Hypothalamus (tissue), 51 donors: ENCODE measurements around the gene ZNF618.

Experiments used
- DNase-seq, 51 donors: peaks; one replicate each; lab custom pipeline; 2025; lab: John Stamatoyannopoulos, UW

Gene ZNF618

DNA sequence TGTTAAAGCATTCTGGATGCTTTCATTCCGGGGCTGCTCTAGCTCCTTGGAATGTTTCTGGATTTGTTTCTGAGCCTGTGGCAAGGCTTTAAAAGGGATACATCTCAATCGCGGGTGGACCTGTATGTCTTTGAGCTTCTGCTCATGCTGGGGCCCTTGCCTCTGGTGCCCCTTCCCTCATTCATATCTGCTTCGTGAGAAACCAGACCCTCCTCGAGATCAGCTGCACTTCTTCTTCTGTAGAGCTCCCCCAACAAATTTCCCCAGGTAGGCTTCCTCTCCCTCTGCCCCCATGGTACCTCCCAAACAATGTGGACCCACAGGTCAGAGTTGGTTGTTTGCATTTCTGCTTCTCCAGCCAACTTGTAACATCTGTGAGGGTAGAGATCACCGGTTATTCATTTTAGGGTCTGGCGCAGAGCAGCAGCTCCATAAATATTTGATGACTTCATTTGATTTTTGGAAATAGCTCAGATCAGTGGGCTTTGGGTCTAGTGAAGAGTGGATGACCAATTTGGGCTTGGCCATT lies 6.6 kb downstream of the ZNF618 start:
- DNase-seq, result no peak

DNA sequence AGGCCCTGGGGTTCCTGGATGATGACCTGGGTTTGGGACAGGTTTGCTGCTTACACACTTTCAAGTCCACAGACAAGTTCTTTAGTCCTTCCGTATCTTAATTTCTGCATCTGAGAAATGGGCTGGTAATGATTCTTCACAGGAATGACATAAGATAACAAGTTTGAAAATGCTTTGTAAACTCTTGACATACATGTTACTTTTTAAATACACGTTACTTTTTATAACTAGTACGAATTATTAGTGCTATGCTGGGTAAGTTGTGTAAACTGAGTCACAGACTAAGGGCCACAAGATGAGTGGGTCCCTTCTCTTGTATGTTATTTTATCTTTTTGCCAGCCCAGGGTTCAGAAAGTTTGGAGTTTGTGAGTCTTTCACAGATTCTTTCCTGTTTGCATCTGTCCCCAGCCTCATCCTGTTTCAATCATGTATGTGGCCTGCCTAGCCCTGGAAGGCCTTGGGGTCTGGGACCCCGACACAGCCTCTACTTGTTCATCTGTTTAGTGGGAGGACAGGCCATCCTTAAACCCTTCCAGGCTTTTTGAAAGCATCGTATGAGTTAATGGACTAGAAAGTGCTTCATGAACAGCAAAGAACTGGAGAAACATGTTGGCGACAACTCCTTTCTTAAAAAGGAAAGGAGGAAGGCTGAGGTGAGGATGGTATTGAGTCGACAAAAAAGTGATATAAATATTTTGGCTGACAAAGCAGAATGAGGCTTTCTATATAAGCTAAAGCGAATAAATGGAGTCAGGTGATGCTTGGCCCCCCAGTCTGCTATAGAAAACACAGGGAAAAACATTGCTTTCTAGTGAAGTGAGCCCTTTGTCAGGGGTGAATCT lies 9.3 kb downstream of the ZNF618 start:
- no peak for DNase-seq

DNA sequence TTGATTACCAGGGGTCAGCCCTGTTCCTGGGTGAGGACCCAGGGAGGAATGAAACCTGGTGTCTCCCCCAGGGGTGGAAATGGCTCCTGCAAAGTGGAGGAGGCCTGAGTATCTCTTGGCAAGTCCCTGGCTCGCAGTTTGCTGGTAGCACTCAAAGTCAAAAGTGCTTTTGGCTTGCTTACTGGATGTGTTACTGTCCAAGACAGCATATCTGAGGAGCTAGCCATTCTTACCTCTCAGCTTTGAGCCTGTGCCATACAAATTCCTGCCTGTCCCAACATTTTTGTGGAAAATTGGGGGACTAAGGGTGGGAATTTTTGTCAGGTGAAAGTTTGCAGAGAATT lies 9.9 kb downstream of the ZNF618 start:
- DNase-seq, result no peak

DNA sequence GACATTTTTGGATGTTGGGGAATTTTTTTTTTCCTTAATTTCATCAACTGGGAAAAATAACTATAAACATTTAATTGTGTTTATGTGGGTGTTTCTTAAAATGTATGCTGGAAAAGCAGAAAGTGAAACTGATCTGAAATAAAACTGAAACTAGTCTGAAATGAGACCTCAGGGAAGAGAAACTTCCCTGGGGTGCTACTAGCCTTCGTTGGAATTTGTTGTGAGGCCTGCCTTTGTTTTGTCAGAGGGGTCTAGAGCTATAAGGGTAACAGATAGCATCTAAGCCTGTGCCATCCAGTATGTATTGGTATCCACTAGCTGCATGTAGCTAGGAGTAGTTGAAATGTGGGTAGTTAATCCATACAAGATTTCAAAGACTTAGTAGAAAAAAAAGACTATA lies 10.4 kb downstream of the ZNF618 start:
- no peak for DNase-seq

DNA sequence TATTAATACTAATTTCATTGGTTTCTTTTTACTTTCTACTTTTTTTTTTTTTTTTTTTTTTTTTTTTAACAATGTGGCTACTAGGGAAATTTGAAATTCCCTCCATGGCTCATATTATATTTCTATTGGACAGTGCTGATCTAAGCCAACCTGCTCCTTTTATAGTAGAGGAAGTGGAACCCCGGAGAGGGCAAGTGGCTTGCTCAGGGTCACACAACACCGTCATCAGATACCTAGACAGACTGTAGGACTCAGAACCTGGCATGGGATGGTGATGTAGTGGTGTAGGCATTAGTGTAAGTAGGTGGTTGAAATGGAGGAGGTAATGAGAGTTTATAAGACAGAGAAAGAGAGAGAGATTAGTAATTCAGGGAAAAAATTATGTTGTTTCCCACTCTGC lies 10.8 kb downstream of the ZNF618 start:
- no peak for DNase-seq

DNA sequence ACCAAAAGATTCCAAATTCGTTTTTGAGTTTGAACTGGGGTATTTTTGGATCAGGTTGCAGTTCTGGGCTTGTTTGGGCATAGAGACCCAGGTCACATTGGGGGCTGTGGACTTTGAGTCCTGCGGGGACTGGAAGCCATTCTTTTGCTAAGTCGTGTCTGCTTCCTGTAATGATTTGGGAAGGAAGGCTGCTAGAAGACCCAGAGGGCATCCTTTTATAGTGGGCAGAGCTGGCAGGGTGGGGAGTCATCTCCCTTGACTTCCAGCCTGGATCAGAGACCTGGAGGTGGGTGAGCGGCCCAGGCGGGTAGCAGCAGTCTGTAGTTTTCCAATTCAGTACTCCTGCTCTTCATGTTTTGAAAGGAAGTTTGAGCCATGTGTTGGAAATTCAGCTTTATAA lies 11.3 kb downstream of the ZNF618 start:
- no peak for DNase-seq

DNA sequence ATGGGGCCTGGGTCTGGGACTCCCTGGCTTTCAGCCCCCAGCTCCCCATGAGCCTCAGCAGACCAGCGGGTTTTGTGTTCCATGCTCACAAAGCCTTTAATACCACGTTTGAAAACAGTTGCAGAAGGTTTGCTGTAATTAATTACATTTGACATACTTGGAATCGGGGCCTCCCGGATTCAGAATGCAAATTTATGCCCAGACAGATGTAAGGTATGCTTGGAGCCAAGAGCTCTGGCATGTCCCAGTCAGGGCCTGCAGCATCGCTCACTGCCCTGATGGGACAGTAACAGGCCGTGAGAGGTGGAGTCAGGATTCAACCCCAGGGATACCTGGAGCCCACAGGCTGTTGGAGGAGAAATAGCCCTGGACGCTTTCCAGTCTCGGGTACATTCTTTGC lies 12.2 kb downstream of the ZNF618 start:
- no peak for DNase-seq

DNA sequence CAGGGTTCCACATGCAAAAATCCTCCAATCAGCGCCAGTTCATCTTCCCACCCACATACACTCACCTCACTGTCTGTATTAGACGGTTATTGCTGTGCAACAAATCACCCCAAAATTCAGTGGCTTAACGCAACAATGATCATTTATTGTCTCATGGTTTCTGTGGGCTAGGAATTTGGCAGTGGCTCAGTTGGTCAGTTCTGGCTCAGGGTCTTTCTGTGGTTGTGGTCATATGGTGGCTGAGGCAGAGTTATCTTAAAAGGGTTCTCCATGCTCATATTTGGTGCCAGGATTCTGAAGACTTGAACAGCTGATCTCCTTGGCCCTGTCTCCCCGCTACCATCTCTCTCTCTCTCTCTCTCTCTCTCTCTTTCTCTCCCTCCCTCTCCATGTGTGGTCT lies 12.9 kb downstream of the ZNF618 start:
- DNase-seq, result no peak

DNA sequence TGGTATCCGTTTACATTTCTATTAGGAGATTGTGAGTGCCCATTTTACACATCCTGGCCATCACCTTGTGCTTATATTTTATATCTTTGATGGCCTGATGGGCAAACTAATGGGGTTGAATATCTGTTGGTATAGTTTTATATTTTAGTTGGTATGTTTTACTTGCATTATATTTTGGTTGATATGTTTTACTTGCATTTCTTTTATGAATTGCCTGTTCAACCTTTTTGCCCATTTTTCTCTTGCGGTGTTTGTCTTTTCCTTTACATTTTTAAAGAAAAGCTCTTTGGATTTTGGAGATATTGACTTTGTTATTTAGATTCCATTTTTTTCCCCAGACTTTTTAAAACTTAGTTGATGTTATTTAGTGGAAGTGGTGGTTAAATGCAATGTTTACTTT lies 14.6 kb downstream of the ZNF618 start:
- DNase-seq, result no peak

DNA sequence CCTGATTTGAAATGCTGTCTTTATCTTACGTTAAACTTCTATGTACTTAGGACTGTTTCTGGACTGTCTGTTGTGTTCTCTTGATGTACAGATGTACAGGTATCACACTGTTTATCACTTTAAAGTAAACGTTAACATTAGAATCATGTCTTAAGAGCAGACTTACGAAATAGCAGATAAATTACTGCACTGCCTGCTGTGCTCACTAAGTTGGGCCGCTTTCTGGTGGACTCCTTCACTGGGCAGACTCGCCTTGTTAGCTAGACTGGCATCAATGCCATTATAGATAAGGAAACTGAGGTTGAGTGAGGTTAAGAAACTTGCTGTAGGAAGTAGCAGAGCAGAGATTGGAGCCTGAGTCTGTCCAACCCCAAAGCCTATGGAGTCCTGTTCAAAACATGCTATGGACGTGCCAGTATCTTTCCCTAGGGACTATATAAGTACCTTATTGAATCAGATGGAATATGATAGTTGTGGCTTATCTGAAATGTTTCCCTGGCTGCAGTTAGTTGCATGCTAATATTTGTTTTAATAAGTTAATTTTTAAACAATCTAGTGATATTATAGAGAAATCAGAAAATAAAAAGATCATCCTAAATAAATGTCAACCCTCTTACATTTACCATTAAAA lies 16.9 kb downstream of the ZNF618 start:
- no peak for DNase-seq

DNA sequence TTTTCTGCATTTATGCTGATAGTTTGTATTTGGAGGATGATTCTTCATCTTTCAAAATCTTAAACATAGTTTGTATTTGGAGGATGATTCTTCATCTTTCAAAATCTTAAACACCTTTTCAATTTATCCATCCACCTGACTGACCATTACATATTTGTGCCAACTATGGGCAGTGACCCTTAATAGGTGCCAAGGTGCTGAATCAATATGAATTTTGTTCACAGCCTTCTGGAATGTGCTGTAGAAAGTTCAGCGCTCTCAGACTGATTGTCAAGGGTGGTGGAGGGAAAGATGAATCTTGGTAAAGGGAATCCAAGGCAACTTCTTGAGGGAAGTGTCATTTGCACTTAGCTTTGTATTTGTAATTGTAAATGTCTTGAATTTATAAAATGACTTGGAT lies 18.1 kb downstream of the ZNF618 start:
- no peak for DNase-seq

DNA sequence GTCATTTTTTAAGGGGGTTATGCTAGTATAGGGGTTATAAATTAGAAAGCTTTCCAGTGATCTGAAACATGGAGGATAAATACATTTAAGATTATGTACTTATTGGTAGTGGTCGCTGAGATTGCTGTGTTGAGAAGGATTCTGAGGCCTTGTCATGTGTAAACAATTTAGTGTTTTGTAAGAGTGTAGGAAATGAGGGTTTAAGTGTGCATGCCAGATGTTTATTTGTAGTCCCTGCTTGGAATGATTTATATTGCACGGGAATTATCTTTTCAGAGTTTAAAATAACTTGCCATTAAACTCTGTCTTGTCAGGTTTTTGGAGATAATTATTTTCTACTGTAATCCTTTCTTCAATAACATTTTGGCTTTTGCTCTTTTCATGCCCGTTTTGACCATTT lies 19.4 kb downstream of the ZNF618 start:
- DNase-seq, result no peak

DNA sequence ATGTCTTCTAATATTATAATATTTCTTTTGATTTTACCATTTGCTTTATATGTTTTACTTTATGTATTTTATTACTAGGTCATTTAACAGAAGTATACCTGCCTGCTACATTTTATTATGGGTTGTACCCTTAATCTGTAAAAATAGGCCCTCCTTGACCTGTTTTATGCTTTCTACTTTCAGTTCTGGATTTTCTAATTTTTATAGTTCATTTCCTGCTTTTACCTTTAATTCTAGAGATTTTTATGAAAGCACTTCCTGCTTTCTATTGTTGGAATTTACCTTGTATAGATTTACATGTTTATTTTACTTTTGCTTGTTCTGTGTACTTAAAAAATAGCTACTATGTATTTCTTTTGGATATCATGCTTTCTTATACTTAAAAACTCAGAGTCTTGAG lies 20.6 kb downstream of the ZNF618 start:
- no peak for DNase-seq

DNA sequence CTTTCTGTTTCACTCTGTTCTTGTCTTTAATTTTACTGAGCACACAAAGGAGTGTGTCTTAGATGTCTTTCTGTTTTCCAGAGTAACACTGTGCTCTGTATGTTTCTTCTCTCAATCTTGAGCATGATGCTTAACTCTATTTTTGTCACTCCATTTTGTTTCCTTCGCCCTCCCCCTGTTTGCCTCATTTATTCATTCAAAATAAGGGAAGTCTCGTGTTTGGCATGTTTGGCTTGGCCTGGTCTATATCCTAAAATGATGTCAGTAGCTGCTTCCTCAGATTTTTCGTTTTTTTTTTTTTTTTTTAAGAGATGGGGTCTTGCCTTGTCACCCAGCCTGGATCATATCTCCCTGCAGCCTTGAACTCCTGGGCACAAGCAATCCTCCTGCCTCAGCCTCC lies 22.0 kb downstream of the ZNF618 start:
- no peak for DNase-seq

DNA sequence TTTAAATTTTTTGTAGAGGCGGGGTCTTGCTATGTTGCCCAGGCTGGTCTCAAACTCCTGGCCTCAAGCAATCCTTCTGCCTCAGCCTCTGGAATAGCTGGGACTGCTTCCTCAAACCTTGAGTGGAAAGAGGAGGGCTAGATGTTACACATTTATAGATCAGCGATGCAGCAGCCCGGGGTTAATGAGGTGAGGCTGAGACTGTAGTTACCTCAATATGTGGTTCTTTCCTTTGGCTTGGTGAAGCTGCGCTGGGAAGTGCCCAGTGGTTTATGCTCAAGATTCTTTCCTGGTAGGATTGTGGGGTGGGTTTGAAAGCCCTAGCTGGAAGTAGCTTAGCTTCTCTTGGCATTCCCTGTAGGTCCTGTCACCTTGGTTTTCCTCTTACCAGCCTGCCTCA lies 22.5 kb downstream of the ZNF618 start:
- DNase-seq, result no peak

DNA sequence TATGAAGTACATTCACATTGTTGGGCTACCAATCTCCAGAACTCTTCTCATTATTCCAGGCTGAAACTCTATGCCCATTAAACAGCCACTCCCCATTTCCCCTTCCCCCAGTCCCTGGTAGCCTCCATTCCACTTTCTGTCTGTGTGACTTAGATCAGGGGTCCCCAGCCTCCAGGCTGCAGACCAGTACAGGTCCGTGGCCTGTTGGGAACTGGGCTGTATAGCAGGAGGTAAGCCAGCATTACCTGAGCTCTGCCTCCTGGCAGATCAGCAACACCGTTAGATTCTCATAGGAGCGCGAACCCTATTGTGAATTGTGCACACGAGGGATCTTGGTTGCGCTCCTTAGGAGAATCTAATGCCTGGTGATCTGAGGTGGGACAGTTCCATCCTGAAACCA lies 23.1 kb downstream of the ZNF618 start:
- no peak for DNase-seq

DNA sequence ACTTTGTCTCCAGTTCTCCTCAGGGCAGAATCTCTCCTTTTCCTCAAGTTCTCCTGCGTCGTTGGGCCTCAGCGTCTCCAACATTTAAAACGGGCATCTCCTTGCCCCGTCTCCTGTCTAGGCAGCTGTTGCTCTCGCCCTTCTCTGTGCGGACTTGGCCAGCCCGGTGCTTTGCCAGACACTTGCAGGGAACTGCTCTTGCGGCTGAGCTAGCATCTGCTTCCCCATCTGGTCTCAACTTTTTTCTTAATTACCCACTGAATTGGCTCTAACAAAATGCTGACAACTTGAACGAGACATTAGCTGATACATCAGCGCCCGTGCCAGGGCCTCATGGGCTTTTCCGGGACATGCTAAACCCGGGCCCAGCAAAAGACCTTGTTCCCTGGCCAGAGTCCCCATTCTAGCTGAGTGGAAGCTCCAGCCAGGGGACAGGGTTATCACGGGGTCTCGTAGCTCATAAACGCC lies 25.1 kb downstream of the ZNF618 start:
- DNase-seq, result peak in 3 of 51 donors; percentile 4 to 10 (median 8)

DNA sequence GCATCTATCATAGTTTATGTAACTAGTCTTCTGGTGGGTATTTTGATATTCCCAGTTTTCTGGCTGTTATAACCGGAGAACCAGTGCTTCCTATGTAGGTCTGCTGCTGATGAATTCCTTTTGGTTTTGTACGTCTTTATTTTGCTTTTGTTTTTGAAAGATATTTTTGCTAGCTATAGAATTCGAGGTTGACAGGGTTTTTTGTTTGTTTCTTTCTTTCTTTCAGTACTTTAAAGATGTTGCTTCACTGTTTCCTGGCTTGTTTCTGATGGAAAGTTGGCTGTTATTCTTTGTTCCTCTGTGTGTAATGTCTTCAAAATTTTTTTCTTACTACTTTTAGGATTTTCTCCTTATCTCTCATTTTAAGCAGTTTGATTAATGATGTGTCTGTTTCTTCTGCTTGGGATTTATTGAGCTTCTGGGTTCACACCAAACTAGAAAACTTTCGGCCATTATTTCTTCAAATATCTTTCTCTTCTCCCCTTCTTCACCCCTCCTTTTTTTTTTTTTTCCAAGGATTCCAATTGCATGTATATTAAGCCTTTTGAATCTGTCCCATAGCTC lies 27.5 kb downstream of the ZNF618 start:
- DNase-seq, result no peak

DNA sequence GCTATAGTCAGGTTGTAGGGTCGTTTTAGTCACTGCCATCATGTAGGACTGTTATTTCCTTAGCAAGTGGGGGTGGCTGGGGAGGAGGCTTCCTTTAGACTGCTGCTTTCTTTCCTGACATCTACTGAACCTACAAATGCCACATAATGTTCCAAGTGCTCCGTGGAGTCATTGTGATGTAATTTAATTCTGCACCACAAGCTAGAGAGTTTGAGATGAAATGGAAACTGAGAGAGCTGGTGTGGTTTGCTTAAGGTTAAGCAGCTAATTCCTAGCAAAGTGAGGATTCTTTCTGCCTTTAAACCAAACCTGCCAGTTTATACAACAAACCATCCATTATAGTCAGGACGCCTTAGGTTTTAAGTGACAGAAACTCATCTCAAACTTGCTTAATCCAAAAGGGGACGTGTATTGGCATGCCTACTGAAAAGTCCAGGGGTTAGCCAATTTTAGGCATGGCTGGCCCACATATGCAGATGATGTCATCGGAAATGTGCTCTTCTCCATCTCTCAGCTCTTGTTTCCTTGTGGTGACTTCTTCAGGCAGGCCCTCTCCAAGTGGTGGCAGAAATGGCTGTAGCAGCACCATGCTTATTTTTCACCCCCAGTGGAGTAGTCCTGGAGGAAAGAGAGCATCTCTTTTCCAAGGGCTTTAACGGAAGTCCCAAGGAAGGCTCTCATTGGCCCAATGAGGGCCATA lies 30.5 kb downstream of the ZNF618 start:
- DNase-seq, result no peak

DNA sequence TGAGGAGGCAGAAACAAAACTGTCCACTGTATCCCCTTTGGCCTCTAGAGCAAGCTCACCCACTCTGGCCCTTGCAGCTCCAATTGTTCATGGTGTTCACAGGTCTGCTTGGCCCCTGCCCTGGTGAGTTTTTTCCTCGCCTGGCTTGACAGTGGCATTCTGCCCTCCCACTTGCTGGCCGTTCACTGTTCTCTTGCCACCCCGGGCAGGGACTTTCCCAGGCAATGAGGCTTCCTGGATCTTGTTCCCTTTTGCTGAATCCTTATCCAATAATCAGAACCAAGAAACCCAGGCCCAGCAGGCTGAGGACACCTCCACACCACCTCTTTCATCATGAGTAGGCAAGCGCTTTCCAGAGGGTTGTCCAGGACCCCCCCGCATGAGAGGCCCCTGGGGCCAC lies 31.2 kb downstream of the ZNF618 start:
- no peak for DNase-seq

DNA sequence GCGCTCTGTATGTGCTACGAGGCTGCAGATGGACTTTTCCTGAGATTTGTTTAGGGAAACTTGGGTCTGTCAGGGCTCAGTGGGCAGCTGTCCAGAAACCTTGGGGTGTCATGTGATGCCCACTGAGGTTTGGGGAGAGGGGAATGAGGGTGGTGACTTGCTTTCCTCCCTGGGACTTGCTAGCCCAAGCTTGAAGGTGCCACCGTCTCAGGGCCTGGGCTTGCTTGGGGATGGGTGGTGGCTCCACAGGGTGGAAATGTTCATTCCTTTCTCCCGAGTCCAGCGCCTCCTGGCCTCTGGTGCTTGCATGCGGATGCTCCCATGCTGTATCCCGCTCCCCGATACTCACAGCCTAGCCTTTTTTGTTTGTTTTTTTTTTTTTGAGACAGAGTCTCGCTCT lies 33.3 kb downstream of the ZNF618 start:
- no peak for DNase-seq
